H1 (cell line): ENCODE measurements around the gene KIF5C. TPM values are rescaled to one million over a fixed set of nuclear protein-coding genes. Genes with fewer than 3 reads are reported as not detected.

Experiments
- CTCF ChIA-PET: fragments of 300-600 bp; sonication (Branson Sonifier 250); formaldehyde crosslinking; loops from one replicate; lab custom pipeline; 2021; ENCODE audit not compliant: partially characterized antibody; lab: Charles Lee
- POLR2A ChIA-PET: fragments of 300-600 bp; sonication (Branson Sonifier 250); formaldehyde crosslinking; loops from one replicate; lab custom pipeline; 2021; ENCODE audit warnings: inconsistent platforms; ENCODE audit not compliant: partially characterized antibody; lab: Charles Lee
- DNase-seq, 2 experiments: peaks; one replicate each; pipeline versions ENCODE4 v3.0.0 to v3.0.0-alpha.2; 2010 to 2022; ENCODE audit warnings: low spot score in 2 of 2, low read depth in 1 of 2, mixed read lengths in 1 of 2
- FAIRE-seq: peaks from 2 replicates; lab custom pipeline; 2011; peaks lifted over from hg19 to GRCh38; lab: Jason Lieb, UNC
- H2AFZ ChIP-seq: 2 replicates; pipeline ENCODE4 v1.8.1; 2012; ENCODE audit warnings: low read length, inconsistent platforms
- H2AK5ac ChIP-seq: 2 replicates; pipeline ENCODE4 v1.6.1; 2013; ENCODE audit warnings: low read depth, low read length
- H2BK120ac ChIP-seq: replicated peaks from 2 replicates; pipeline ENCODE3; 2013; ENCODE audit warnings: low read depth, low read length, inconsistent platforms
- H2BK12ac ChIP-seq: 2 replicates; pipeline ENCODE4 v1.6.1; 2013; ENCODE audit warnings: low read depth, low read length
- H2BK15ac ChIP-seq: 2 replicates; pipeline ENCODE4 v1.6.1; 2013; ENCODE audit warnings: low read length
- H2BK20ac ChIP-seq: 2 replicates; pipeline ENCODE4 v1.6.1; 2013; ENCODE audit warnings: low read length
- H2BK5ac ChIP-seq: 2 replicates; pipeline ENCODE4 v1.6.1; 2013; ENCODE audit warnings: low read depth, low read length
- H3K14ac ChIP-seq: 2 replicates; pipeline ENCODE4 v1.6.1; 2013; ENCODE audit warnings: inconsistent platforms; ENCODE audit not compliant: insufficient read length
- H3K18ac ChIP-seq: 2 replicates; pipeline ENCODE4 v1.6.1; 2013; ENCODE audit warnings: low read length; ENCODE audit errors: extremely low read depth
- H3K23ac ChIP-seq: 2 replicates; pipeline ENCODE4 v1.6.1; 2013; ENCODE audit warnings: inconsistent platforms; ENCODE audit not compliant: insufficient read length
- H3K23me2 ChIP-seq: 2 replicates; pipeline ENCODE4 v1.6.1; 2013; ENCODE audit warnings: low read depth, low read length
- H3K27ac ChIP-seq: 2 replicates; pipeline ENCODE4 v1.6.1; 2011; ENCODE audit warnings: low read depth, low read length, inconsistent platforms
- H3K27me3 ChIP-seq, 4 experiments: replicated peaks in 1 of 4; 1 replicate in 1 of 4; 2 replicates in 3 of 4; pipeline versions ENCODE4 v1.6.1 to v1.8.1; 2011 to 2013; ENCODE audit warnings: low read length in 3 of 4, mild to moderate bottlenecking in 3 of 4, inconsistent platforms in 2 of 4, mixed read lengths in 2 of 4, moderate library complexity in 1 of 4; ENCODE audit not compliant: control insufficient read depth in 3 of 4, insufficient read depth in 3 of 4; ENCODE audit errors: extremely low read depth in 1 of 4
- H3K36me3 ChIP-seq, 4 experiments: 2 replicates each; pipeline versions ENCODE4 v1.6.1 to v1.8.1; 2011 to 2013; ENCODE audit warnings: mild to moderate bottlenecking in 4 of 4, low read length in 3 of 4, moderate library complexity in 2 of 4, control low read depth in 1 of 4, inconsistent platforms in 1 of 4; ENCODE audit not compliant: insufficient read depth in 4 of 4, control insufficient read depth in 2 of 4
- H3K4ac ChIP-seq: replicated peaks from 2 replicates; pipeline ENCODE3; 2013; ENCODE audit warnings: low read length, low read depth, mixed read lengths, inconsistent platforms; ENCODE audit not compliant: insufficient read length
- H3K4me1 ChIP-seq, 4 experiments: replicated peaks in 1 of 4; 1 replicate in 1 of 4; 2 replicates in 3 of 4; pipeline versions ENCODE4 v1.6.1 to v1.8.1; 2011 to 2013; ENCODE audit warnings: low read length in 3 of 4, inconsistent platforms in 2 of 4, mixed read lengths in 1 of 4; ENCODE audit not compliant: insufficient read depth in 4 of 4, control insufficient read depth in 3 of 4
- H3K4me2 ChIP-seq, 2 experiments: 2 replicates each; pipeline versions ENCODE4 v1.6.1 to v1.8.1; 2011 to 2013; ENCODE audit warnings: low read depth in 2 of 2, low read length in 2 of 2, control low read depth in 1 of 2, inconsistent platforms in 1 of 2, mild to moderate bottlenecking in 1 of 2; ENCODE audit not compliant: insufficient read depth in 1 of 2
- H3K4me3 ChIP-seq, 4 experiments: fragments of 200-600, 300-600 bp in 1 of 4; sonication (generic), shearing (Covaris generic), sonication (Bioruptor Twin) in 1 of 4; 2 replicates each; pipeline versions ENCODE4 v1.5.1 to v1.8.1; 2011 to 2016; ENCODE audit warnings: low read length in 4 of 4, low read depth in 3 of 4, control low read depth in 2 of 4, inconsistent platforms in 2 of 4, mild to moderate bottlenecking in 2 of 4, mixed read lengths in 1 of 4, moderate library complexity in 1 of 4; ENCODE audit not compliant: insufficient read depth in 2 of 4; ENCODE audit errors: extremely low read depth in 1 of 4
- H3K56ac ChIP-seq: replicated peaks from 2 replicates; pipeline ENCODE3; 2013; ENCODE audit warnings: low read depth, mild to moderate bottlenecking, mixed read lengths, low read length, inconsistent platforms; ENCODE audit not compliant: insufficient read length
- H3K79me1 ChIP-seq: 2 replicates; pipeline ENCODE4 v1.6.1; 2013; ENCODE audit warnings: low read depth, low read length, control low read depth
- H3K79me2 ChIP-seq, 2 experiments: 2 replicates each; pipeline versions ENCODE4 v1.6.1 to v1.8.1; 2012 to 2013; ENCODE audit warnings: low read length in 2 of 2, mild to moderate bottlenecking in 2 of 2, inconsistent platforms in 1 of 2; ENCODE audit not compliant: insufficient read depth in 2 of 2, control insufficient read depth in 1 of 2
- H3K9ac ChIP-seq, 4 experiments: replicated peaks in 1 of 4; 1 replicate in 1 of 4; 2 replicates in 3 of 4; pipeline versions ENCODE4 v1.6.1 to v1.8.1; 2011 to 2013; ENCODE audit warnings: low read depth in 3 of 4, low read length in 3 of 4, control low read depth in 2 of 4, mild to moderate bottlenecking in 2 of 4, moderate library complexity in 2 of 4, inconsistent platforms in 1 of 4; ENCODE audit errors: extremely low read depth in 1 of 4
- H3K9me3 ChIP-seq, 2 experiments: 2 replicates each; pipeline versions ENCODE4 v1.6.1 to v1.8.1; 2012 to 2013; ENCODE audit warnings: mild to moderate bottlenecking in 2 of 2, moderate library complexity in 2 of 2, control low read depth in 1 of 2, inconsistent platforms in 1 of 2, low read depth in 1 of 2, low read length in 1 of 2, mixed read lengths in 1 of 2; ENCODE audit not compliant: insufficient read depth in 2 of 2
- H4K20me1 ChIP-seq, 2 experiments: replicated peaks in 1 of 2; 2 replicates each; pipeline versions ENCODE3 to v1.8.1; 2011 to 2013; ENCODE audit warnings: inconsistent platforms in 2 of 2, low read length in 2 of 2, mild to moderate bottlenecking in 1 of 2; ENCODE audit not compliant: insufficient read depth in 2 of 2, control insufficient read depth in 1 of 2
- H4K5ac ChIP-seq: 2 replicates; pipeline ENCODE4 v1.6.1; 2013; ENCODE audit warnings: low read length, low read depth, mixed read lengths, inconsistent platforms; ENCODE audit not compliant: insufficient read length
- H4K8ac ChIP-seq: 2 replicates; pipeline ENCODE4 v1.8.0; 2013; ENCODE audit warnings: mild to moderate bottlenecking, moderate library complexity, low read length, inconsistent platforms; ENCODE audit not compliant: insufficient read depth; ENCODE audit errors: extremely low read depth
- H4K91ac ChIP-seq: replicated peaks from 2 replicates; pipeline ENCODE3; 2013; ENCODE audit warnings: low read length, mixed read lengths, inconsistent platforms; ENCODE audit not compliant: insufficient read length
- BCL11A ChIP-seq, 2 experiments: IDR thresholded peaks; one replicate each; pipeline ENCODE4 v1.6.1; 2011; ENCODE audit warnings: low read depth in 2 of 2, low read length in 2 of 2, mild to moderate bottlenecking in 2 of 2
- CEBPB ChIP-seq: IDR thresholded peaks from 2 replicates; pipeline ENCODE4 v1.6.1; 2012; ENCODE audit warnings: low read depth, low read length
- GTF2F1 ChIP-seq: IDR thresholded peaks from 2 replicates; pipeline ENCODE4 v1.6.1; 2012; ENCODE audit warnings: low read depth, low read length, improper control_type of control experiment, borderline replicate concordance
- HDAC2 ChIP-seq, 2 experiments: fragments of 300-600 bp in 1 of 2; sonication (generic) in 1 of 2; IDR thresholded peaks; 2 replicates each; pipeline ENCODE4 v1.6.1; 2011 to 2012; ENCODE audit warnings: low read depth in 2 of 2, low read length in 2 of 2, mild to moderate bottlenecking in 2 of 2, moderate library complexity in 2 of 2, borderline replicate concordance in 1 of 2, inconsistent platforms in 1 of 2
- NANOG ChIP-seq: IDR thresholded peaks from 2 replicates; pipeline ENCODE4 v1.6.1; 2011; ENCODE audit warnings: low read length, low read depth, mild to moderate bottlenecking, inconsistent platforms; ENCODE audit not compliant: insufficient read depth, poor library complexity, severe bottlenecking
- POLR2A ChIP-seq, 2 experiments: IDR thresholded peaks; 1 replicate in 1 of 2; 2 replicates in 1 of 2; pipeline ENCODE4 v1.6.1; 2011; ENCODE audit warnings: low read depth in 2 of 2, low read length in 2 of 2, mild to moderate bottlenecking in 2 of 2; ENCODE audit errors: control extremely low read depth in 1 of 2
- SIN3A ChIP-seq, 2 experiments: IDR thresholded peaks in 1 of 2; conservative IDR thresholded peaks in 1 of 2; 2 replicates each; pipeline ENCODE4 v1.6.1; 2011 to 2012; ENCODE audit warnings: low read length in 2 of 2, improper control_type of control experiment in 1 of 2, low read depth in 1 of 2, mild to moderate bottlenecking in 1 of 2
- WGBS, 2 experiments: shearing (Covaris generic) in 1 of 2; methylation state at CpG; one replicate each; pipeline versions ENCODE4 v1.1.6 to v1.1.7; 2013 to 2015; ENCODE audit warnings: low lambda C conversion rate in 2 of 2, mixed read lengths in 2 of 2, inconsistent platforms in 1 of 2, low coverage in 1 of 2, missing lambda C conversion rate in 1 of 2; ENCODE audit not compliant: insufficient replicate concordance in 2 of 2, insufficient coverage in 1 of 2, insufficient read length in 1 of 2; ENCODE audit errors: extremely low coverage in 1 of 2, missing lambda C conversion rate in 1 of 2; 5-methylcytosine and 5-hydroxymethylcytosine counted together
- polyA plus RNA-seq, 7 experiments: library from polyadenylated mRNA; depleted of rRNA in 3 of 7; stranded (reverse) in 5 of 7; unstranded in 2 of 7; fragments of >200 nt in 5 of 7; fragments of 200-250 nt in 2 of 7; gene quantifications; 1 replicate in 5 of 7; 2 replicates in 1 of 7; 4 replicates in 1 of 7; pipeline versions ENCODE4 v1.2.1 to v1.2.3, GENCODE V29; 2011 to 2013; ENCODE audit warnings: missing spikeins in 2 of 7, mixed read lengths in 2 of 7
- total RNA-seq: library from RNA; stranded (reverse); fragmentation: NEBNext Ultra II Directional; extraction: Animal tissue kit (Norgen Biotek cat#: 25700); gene quantifications from 2 replicates; pipeline ENCODE4 v1.2.1, GENCODE V29; 2021

Gene KIF5C
- total and polyA plus RNA-seq, 2 of the 8 experiments (the other 6 are each of a cell fraction or from before 2014, with no cell fraction given) = 16.3 to 66.4 TPM

DNA sequence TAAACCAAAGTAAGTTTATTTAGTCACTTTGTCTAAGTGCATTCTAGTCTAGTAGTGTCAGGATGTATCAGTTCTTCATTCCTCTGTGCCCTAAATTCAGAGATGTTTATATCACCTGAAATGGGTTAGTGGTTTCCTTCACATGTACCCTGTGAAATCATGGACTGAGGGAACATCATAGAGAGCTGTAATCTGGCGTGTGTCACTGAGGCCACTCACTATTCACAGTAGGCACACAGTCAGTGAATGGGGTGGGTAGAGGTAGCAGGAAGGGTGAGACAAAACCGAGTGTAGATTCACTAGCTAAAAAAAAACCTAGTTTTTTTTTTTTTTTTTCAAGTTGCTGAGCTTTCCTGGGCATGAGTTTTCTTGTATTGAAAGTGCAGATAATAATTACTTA, 5.6 kb downstream of the KIF5C start:
- Histone ChIP-seq H3K36me3 (peaks cover 0 to 2% (median 0%) of the 10 kb centered on the region in 4 experiments; a peak in 2 of 8 replicates), H2BK12ac (no peak overlapping the region), H3K4me1 (peaks cover 0 to 4% (median 1%) of the 10 kb centered on the region in 4 experiments; a peak in 5 of 7 replicates), H2AK5ac (no peak overlapping the region), H4K91ac (peak overlapping the region; percentile 34), H3K79me1 (peaks cover 3% of the 10 kb centered on the region; the same call in 1 of the 2 replicates), H3K14ac (no peak overlapping the region), H2BK20ac (no peak overlapping the region), H3K9me3 (0 out of 4 replicates have a peak, but pooled peaks cover 4 to 5% of the 10 kb centered on the region in 2 experiments), H3K18ac (no peak overlapping the region), H3K4ac (peak overlapping the region; percentile 53), H3K27me3 (no peaks in the 10 kb centered on the region), H3K23me2 (peaks cover 9% of the 10 kb centered on the region), H2AFZ (no peak overlapping the region), H4K20me1 (peaks cover 11 to 12% of the 10 kb centered on the region in 2 experiments), H4K5ac (no peak overlapping the region), H2BK15ac (no peak overlapping the region), H4K8ac (no peak overlapping the region), H3K79me2 (peaks cover 0 to 49% of the 10 kb centered on the region in 2 experiments; a peak in 3 of 4 replicates), H3K27ac (no peak overlapping the region), H2BK5ac (no peak overlapping the region), H3K4me3 (no peak overlapping the region), H3K4me2 (no peak overlapping the region), H3K56ac (no peak overlapping the region), H2BK120ac (no peak overlapping the region), H3K23ac (no peak overlapping the region), H3K9ac (no peak overlapping the region)
- ChIA-PET CTCF (interaction anchor here (0.7 to 1.5 kb wide), 5 partner anchors 13 to 672 kb away, joined by 3 to 4 read pairs (median 3); no protein-coding TSS in a partner anchor), POLR2A (interaction anchor here (1.8 kb wide), 1 partner anchor 19 kb away, joined by 3 read pairs; no protein-coding TSS in a partner anchor)
- DNase-seq (no peak), FAIRE-seq (no peak)
- 93% methylated on average over 2 of the region's 2 CpGs; no CpG with 5 or more reads in 1 of the 2 experiments for WGBS, 2 experiments
- no peak for TF ChIP-seq POLR2A (IDR thresholded peaks at IDR 0.05; ENCODE audit: control extremely low read depth in 1 of 2, low read depth in 2 of 2, low read length in 2 of 2)
- TF ChIP-seq CEBPB = no peak
- TF ChIP-seq GTF2F1 = no peak
- TF ChIP-seq NANOG = no peak
- no peak for TF ChIP-seq BCL11A (IDR thresholded peaks at IDR 0.05; ENCODE audit: low read depth in 2 of 2, low read length in 2 of 2)
- TF ChIP-seq SIN3A (conservative IDR thresholded peaks at IDR 0.05 in 1 of 2, IDR thresholded peaks at IDR 0.05 in 1 of 2; ENCODE audit: low read depth in 1 of 2, low read length in 2 of 2) = no peak
- TF ChIP-seq HDAC2 (IDR thresholded peaks at IDR 0.05; ENCODE audit: borderline replicate concordance in 1 of 2, low read depth in 2 of 2, low read length in 2 of 2) = no peak
